BLaER1 treated with 17β-estradiol and CSF1 and Interleukin-3, amounts not matched to agents 10 nM and 100 nM (cell line): Measurements from ENCODE around the gene OR2V2.
"Not testable (repeated sequence)": the region's sequence is repeated elsewhere in the genome, so short reads cannot be mapped to it uniquely, and the experiment has no call there.

Experiments
- H3K27ac ChIP-seq, 11 experiments: shearing (Covaris generic); formaldehyde crosslinking; 2 replicates each; pipeline ENCODE4 v1.8.1; 2022
- H3K27me3 ChIP-seq, 11 experiments: shearing (Covaris generic); formaldehyde crosslinking; 2 replicates each; pipeline ENCODE4 v1.8.1; 2022
- H3K36me3 ChIP-seq, 11 experiments: shearing (Covaris generic); formaldehyde crosslinking; 2 replicates each; pipeline ENCODE4 v1.8.1; 2022
- H3K4me1 ChIP-seq, 10 experiments: shearing (Covaris generic); formaldehyde crosslinking; 2 replicates each; pipeline ENCODE4 v1.8.1; 2022
- H3K4me2 ChIP-seq, 11 experiments: shearing (Covaris generic); formaldehyde crosslinking; 2 replicates each; pipeline ENCODE4 v1.8.1; 2022
- H3K4me3 ChIP-seq, 10 experiments: shearing (Covaris generic); formaldehyde crosslinking; 2 replicates each; pipeline ENCODE4 v1.8.1; 2022
- H3K9ac ChIP-seq, 11 experiments: shearing (Covaris generic); formaldehyde crosslinking; 2 replicates each; pipeline ENCODE4 v1.8.1; 2022
- H3K9me3 ChIP-seq, 11 experiments: shearing (Covaris generic); formaldehyde crosslinking; replicated peaks in 1 of 11; 2 replicates each; pipeline ENCODE4 v1.8.1; 2022
- H4K20me1 ChIP-seq, 11 experiments: shearing (Covaris generic); formaldehyde crosslinking; 2 replicates each; pipeline ENCODE4 v1.8.1; 2022
- Cebpa-rat ChIP-seq, 11 experiments: shearing (Covaris generic); IDR thresholded peaks; 2 replicates each; pipeline ENCODE4 v1.8.1; 2022

OR2V2 gene, protein sequence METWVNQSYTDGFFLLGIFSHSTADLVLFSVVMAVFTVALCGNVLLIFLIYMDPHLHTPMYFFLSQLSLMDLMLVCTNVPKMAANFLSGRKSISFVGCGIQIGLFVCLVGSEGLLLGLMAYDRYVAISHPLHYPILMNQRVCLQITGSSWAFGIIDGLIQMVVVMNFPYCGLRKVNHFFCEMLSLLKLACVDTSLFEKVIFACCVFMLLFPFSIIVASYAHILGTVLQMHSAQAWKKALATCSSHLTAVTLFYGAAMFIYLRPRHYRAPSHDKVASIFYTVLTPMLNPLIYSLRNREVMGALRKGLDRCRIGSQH

DNA sequence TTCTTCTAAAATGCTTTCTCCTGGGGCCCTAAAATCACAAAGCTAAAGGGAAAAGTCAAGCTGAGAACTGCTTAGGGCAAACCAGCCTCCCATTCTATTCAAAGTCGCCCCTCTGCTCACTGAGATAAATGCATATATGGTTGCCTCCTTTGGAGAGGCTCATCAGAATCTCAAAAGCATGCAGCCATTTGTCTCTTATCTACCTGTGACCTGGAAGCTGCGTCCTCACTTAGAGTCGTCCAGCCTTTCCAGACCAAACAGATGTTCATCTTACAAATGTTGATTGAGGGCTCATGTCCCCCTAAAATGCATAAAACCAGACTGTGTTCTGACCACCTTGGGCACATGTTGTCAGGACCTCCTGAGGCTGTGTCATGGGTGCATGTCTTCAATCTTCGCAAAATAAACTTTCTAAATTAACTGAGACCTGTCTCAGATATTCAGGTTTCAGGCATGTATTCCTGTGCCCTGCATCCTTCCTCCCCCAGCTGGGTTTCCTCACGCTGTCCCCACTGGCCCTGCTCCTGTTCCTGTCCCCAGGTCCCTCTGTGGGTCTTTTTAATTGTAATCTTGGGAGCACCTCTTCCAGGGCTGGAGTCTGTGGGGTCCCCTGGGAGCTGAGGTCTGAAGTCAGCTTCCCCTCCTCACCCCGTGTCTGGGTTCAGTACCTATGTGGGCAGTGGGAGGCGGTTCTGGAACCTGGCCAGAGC, at the start of gene OR2V2:
Gene OR2V2, plus strand, starts transcription at position 660 of the 710 bp plus-strand sequence. CDS start 7,357 bp downstream, outside the sequence.
- H3K4me2 ChIP-seq, result peak within 1 kb of the TSS; percentile 28 to 87 (median 74); a peak in 21 of 22 replicates

DNA sequence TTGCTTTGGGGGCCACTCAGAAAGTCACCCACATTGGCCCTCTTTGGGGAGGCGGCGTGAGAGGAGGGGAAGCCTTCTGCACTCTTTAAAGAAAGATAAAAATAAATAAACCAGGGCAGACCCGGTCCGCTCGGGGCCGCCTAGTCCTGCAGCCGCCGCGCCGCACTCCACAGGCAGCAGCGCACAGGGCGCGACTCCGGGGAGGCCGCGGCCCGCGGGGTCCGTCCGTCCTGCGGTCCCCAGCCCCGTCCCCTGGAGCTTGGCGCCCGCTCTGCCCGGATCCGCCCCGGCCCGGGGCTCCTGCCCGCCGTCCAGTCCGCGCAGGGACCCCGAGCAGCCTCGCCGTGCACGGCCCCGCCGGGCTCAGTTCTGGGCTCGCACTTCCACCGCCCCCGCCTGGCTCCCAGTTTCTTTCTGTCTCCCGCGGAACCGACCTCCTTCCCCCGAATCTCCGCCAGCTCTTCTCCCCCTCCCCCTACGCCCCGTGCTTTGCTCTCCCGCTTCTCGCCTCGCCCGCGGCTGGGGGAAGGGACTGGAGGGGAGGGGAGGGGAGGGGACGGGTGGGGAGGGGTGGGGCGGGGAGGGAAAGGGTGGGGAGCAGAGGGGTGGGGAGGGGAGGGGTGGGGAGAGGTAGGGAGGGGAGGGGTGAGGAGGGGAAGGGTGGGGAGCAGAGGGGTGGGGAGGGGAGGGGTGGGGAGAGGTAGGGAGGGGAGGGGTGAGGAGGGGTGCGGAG, 49.5 kb upstream of the OR2V2 start:
- H3K27ac ChIP-seq, H3K9ac ChIP-seq, H3K27me3 ChIP-seq, H3K4me2 ChIP-seq, H3K4me1 ChIP-seq, H4K20me1 ChIP-seq, H3K4me3 ChIP-seq, H3K36me3 ChIP-seq: not testable (repeated sequence)
- peaks cover 0 to 14% (median 4%) of the 10 kb centered on the region in 11 experiments; a peak in 4 of 22 replicates for H3K9me3 ChIP-seq

More for the DNA sequence above, at the start of gene OR2V2:
- not testable (repeated sequence) for H3K4me3 ChIP-seq, H3K36me3 ChIP-seq, H4K20me1 ChIP-seq, H3K27ac ChIP-seq, H3K27me3 ChIP-seq
- peaks cover 6 to 49% (median 43%) of the 10 kb centered on the region in 10 experiments; a peak in 19 of 20 replicates for H3K4me1 ChIP-seq
- H3K9ac ChIP-seq, result 0 out of 22 replicates have a peak within 1 kb of the TSS, but pooled peaks of 1 of the 11 experiments have one; percentile 39
- peaks cover 27 to 43% (median 40%) of the 10 kb centered on the region in 11 experiments for H3K9me3 ChIP-seq

DNA sequence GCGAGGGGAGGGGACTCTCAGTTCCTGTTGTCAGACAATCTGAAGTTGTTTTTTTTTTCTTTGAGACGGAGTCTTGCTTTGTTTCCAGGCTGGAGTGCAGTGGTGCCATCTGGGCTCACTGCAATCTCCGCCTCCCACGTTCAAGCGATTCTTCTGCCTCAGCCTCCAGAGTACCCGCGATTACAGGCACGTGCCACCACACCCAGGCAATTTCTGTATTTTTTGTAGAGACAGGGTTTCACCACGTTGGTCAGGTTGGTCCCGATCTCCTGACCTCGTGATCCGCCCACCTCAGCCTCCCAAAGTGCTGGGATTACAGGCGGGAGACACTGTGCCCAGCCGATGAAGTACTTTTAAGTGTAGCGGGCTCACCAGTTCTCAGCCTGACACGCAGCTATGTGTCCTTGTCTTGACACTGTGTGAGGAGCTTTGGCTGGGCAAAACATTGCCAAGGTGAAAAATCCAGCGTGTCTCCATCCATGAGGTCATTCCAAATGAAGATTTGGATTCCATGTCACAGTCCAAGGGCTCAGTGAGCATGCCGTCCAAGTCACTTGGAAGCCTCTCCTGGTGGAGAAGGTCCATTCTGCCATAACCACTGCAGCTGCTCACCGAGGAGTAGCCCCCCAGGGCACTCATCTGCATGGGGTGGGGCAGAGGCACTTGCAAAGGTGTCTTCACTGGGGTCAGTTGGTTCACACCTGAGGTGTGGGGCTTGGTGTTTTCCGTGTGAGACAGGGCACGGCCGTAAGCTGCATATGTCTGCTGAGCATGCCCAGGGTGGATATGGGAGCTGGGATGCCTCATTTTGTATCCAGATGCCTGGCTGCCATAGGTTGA, 48.4 kb upstream of the OR2V2 start:
- Histone ChIP-seq H3K36me3 (no peaks in the 10 kb centered on the region), H3K27me3 (peaks cover 0 to 5% (median 0%) of the 10 kb centered on the region in 11 experiments; a peak in 7 of 22 replicates), H3K4me3 (no peak overlapping the region), H3K27ac (no peak overlapping the region), H3K4me2 (no peak overlapping the region), H3K4me1 (peaks cover 0 to 3% (median 0%) of the 10 kb centered on the region in 10 experiments; a peak in 2 of 20 replicates), H3K9ac (no peak overlapping the region), H3K9me3 (peaks cover 0 to 14% (median 4%) of the 10 kb centered on the region in 11 experiments; a peak in 4 of 22 replicates), H4K20me1 (no peaks in the 10 kb centered on the region; a peak in 1 of 22 replicates)
- no peak for TF ChIP-seq Cebpa-rat (IDR thresholded peaks at IDR 0.05)

GRCh38 chr5:181099602-181100086, 47.7 kb upstream of the OR2V2 start:
- H3K4me1 ChIP-seq, result peaks cover 0 to 10% (median 6%) of the 10 kb centered on the region in 10 experiments; a peak in 13 of 20 replicates
- H3K9me3 ChIP-seq, result peaks cover 0 to 14% (median 4%) of the 10 kb centered on the region in 11 experiments; a peak in 4 of 22 replicates
- no peaks in the 10 kb centered on the region; a peak in 1 of 22 replicates for H4K20me1 ChIP-seq
- no peak overlapping the region for H3K4me2 ChIP-seq
- H3K36me3 ChIP-seq, result no peaks in the 10 kb centered on the region
- H3K27ac ChIP-seq, result no peak overlapping the region
- H3K9ac ChIP-seq, result no peak overlapping the region
- H3K27me3 ChIP-seq, result peaks cover 0 to 9% (median 0%) of the 10 kb centered on the region in 11 experiments; a peak in 8 of 22 replicates
- no peak overlapping the region for H3K4me3 ChIP-seq
- no peak for TF ChIP-seq Cebpa-rat (IDR thresholded peaks at IDR 0.05)

- peaks cover 0 to 12% (median 0%) of the 10 kb centered on the region in 11 experiments; a peak in 8 of 22 replicates for H3K27me3 ChIP-seq
- H3K9me3 ChIP-seq, result peaks cover 0 to 14% (median 4%) of the 10 kb centered on the region in 11 experiments; a peak in 4 of 22 replicates
- no peak overlapping the region for H3K4me3 ChIP-seq
- no peak for TF ChIP-seq Cebpa-rat (IDR thresholded peaks at IDR 0.05)
- no peaks in the 10 kb centered on the region for H3K36me3 ChIP-seq
- no peaks in the 10 kb centered on the region; a peak in 1 of 22 replicates for H4K20me1 ChIP-seq
- no peak overlapping the region for H3K4me2 ChIP-seq
- peaks cover under 1 to 17% (median 9%) of the 10 kb centered on the region in 10 experiments; a peak in 15 of 20 replicates for H3K4me1 ChIP-seq
- H3K9ac ChIP-seq, result no peak overlapping the region
- H3K27ac ChIP-seq, result no peak overlapping the region
These were observed 47.1 kb upstream of the OR2V2 start for GRCh38 chr5:181100121-181100875.

GRCh38 chr5:181101030-181101641, 46.2 kb upstream of the OR2V2 start:
- Histone ChIP-seq H3K9me3 (peaks cover 0 to 14% (median 4%) of the 10 kb centered on the region in 11 experiments; a peak in 4 of 22 replicates), H3K4me1 (peaks cover 6 to 24% (median 16%) of the 10 kb centered on the region in 10 experiments; a peak in 18 of 20 replicates), H3K27me3 (peaks cover 0 to 12% (median 0%) of the 10 kb centered on the region in 11 experiments; a peak in 8 of 22 replicates)
- H3K4me3 ChIP-seq, H3K27ac ChIP-seq, H3K36me3 ChIP-seq, H3K9ac ChIP-seq, H4K20me1 ChIP-seq, H3K4me2 ChIP-seq: not testable (repeated sequence)

DNA sequence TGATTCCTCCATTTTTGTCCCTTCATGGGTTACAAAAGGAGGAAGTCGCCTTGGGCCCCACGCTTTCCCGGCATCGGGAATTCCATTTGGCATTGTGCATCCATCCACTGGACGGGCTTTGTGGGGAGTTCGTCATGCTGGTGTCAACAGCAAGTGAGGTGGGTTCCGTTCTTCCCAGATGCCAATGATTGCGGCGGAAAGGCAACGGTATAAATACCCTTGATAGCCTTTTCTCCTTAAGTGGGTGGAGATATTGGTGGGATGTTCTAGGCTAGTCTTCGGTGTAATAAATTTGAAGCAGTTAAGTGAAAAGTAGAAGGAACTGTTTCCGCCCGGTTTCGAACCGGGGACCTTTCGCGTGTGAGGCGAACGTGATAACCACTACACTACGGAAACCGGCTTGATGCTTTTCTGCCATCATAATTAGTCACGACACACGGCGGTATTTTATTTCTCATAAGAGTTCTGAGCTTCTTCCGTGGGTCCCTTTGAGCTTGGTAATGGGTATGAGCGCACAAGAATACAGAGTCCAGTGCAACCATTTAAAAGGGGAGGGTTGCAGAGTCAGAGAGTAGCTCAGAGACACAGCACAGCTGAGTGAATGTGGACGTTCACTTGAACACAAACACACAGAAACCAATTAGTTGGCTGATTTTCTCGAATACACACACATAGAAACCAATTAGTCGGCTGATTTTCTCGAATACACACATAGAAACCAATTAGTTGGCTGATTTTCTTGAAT, 45.3 kb upstream of the OR2V2 start:
- Histone ChIP-seq H3K4me1 (peaks cover 6 to 25% (median 18%) of the 10 kb centered on the region in 10 experiments; a peak in 18 of 20 replicates), H3K9me3 (peaks cover 0 to 14% (median 4%) of the 10 kb centered on the region in 11 experiments; a peak in 4 of 22 replicates), H3K27me3 (peaks cover 0 to 12% (median 0%) of the 10 kb centered on the region in 11 experiments; a peak in 8 of 22 replicates)
- H3K9ac ChIP-seq, H3K27ac ChIP-seq, H3K4me2 ChIP-seq, H3K4me3 ChIP-seq, H4K20me1 ChIP-seq, H3K36me3 ChIP-seq: not testable (repeated sequence)

- peaks cover 0 to 13% (median 2%) of the 10 kb centered on the region in 11 experiments; a peak in 4 of 22 replicates for H3K9me3 ChIP-seq
- peaks cover 6 to 25% (median 18%) of the 10 kb centered on the region in 10 experiments; a peak in 18 of 20 replicates for H3K4me1 ChIP-seq
- H3K27ac ChIP-seq, result peak overlapping the region in 1 of 11 experiments; percentile 47; a peak in 2 of 22 replicates
- H3K36me3 ChIP-seq, H4K20me1 ChIP-seq: not testable (repeated sequence)
- peak overlapping the region in 2 of 11 experiments; percentile 36 to 51; a peak in 2 of 22 replicates for H3K9ac ChIP-seq
- peaks cover 0 to 12% (median 0%) of the 10 kb centered on the region in 11 experiments; a peak in 8 of 22 replicates for H3K27me3 ChIP-seq
- peak overlapping the region; percentile 16 to 90 (median 65) for H3K4me2 ChIP-seq
- H3K4me3 ChIP-seq, result peak overlapping the region in 4 of 10 experiments; percentile 41 to 54 (median 42); a peak in 7 of 20 replicates
These were observed 43.2 kb upstream of the OR2V2 start for GRCh38 chr5:181104259-181104568.

- peaks cover 0 to 12% (median 0%) of the 10 kb centered on the region in 11 experiments; a peak in 8 of 22 replicates for H3K27me3 ChIP-seq
- not testable (repeated sequence) for H3K4me3 ChIP-seq, H3K36me3 ChIP-seq, H3K9me3 ChIP-seq, H3K9ac ChIP-seq, H4K20me1 ChIP-seq
- peak overlapping the region in 1 of 11 experiments; percentile 47; a peak in 1 of 22 replicates for H3K27ac ChIP-seq
- H3K4me2 ChIP-seq, result peak overlapping the region in 10 of 11 experiments; percentile 16 to 90 (median 69); a peak in 18 of 22 replicates
- peaks cover 6 to 25% (median 18%) of the 10 kb centered on the region in 10 experiments; a peak in 18 of 20 replicates for H3K4me1 ChIP-seq
These were observed 42.6 kb upstream of the OR2V2 start for GRCh38 chr5:181104606-181105390.
